COR-L47 (cell line): ENCODE data around the gene IL21R.

Experiments used
- DNase-seq: peaks from one replicate; lab custom pipeline; 2025; lab: John Stamatoyannopoulos, UW

Gene IL21R

DNA sequence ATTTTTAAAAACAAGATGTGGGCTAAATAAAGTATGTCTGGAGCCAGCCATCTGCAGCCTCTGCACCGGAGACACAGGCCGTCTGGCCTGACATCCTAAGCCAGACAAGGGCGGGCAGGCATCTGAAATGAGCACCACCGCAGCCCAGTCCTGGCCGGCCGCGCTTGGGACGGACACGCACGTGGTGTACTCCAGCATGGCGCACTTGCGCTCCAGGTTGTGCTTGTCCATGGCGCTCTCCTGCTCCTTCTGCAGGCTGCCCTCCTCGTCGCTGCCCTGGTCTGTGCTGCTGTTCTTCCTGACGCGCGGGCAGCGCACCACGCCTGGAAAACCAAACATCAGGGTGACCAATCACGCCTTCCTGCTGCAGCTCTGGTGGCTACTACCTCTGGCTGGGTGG is 87.4 kb downstream of the IL21R start:
- no peak for DNase-seq

DNA sequence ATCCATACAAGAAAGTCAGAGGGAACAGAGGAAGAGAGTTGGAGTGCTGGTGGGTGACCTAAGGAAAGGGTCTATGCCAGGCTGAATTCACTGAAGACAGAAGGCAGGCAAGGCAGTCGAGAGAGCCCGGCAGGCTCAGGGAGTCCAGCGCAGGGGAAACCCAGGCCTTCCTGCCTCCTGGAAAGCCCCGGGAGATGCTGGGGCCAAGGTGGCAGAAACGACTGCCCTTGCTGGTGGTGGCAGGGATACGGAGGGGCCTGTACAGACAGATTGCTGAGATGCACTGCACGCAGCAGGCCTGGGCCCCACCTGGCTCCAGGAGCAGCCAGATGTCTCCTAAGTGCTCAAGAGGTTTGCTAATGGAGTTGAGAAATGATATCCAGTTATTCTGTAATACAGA is 87.9 kb downstream of the IL21R start:
- no peak for DNase-seq

GRCh38 chr16:27491894-27492587 is 90.1 kb downstream of the IL21R start:
- DNase-seq = no peak

GRCh38 chr16:27492588-27492979 is 90.6 kb downstream of the IL21R start:
- no peak for DNase-seq

DNA sequence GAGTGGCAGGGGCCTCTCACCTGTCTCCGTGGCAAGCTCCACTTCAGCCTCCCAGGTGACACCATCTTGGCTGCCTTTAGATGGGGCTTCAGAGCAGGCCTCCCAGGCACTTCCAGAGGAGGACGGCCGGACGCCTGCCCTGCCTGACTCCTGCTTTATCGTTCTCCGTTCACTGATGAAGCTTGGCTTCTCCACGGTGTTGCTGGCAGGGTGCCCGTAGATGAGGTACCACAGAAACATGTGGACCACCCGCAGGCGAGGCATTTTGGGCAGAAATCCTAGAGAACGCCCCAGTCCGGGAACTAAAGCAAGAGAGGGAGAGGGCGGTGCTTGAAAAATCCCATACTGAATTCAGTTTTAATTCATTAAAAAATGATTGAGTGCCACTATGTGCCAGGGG is 93.2 kb downstream of the IL21R start:
- DNase-seq = no peak

DNA sequence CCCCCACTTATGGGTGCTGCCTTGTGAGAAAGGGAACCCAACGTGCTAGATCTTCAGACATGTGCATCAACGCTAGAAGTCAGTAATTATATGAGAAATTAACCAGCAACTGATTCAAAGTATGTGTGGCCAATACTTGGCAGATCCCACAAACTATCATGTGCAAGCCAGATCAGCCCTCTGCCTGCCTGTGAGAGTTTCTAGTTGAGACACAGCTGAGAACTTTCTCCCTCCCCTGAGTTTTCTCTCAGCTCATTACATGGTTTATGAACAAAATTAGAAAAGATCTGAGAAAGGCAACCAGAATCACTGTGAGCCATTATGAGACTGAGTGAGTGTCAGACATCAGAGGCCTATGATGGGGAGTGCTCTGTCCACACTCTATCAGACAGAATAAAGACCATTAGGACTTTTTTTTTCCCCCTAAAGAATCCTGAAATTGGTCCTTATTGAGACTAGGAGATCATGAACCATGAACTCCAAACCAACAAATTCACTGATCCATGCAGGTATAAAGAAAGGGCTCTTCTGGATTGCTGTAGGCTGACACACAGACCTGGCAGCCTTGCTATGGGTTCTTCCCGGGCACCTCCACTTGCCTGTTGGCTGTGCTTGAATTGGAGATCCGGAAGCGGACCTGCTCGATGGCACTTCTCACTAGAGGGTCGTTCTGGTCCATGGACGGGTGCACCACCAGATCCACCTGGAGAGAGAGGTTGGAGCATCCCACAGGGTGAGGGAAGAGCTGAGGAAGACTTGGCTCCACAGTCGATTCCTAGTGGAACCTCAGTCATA is 96.3 kb downstream of the IL21R start:
- no peak for DNase-seq

GRCh38 chr16:27498916-27499658 is 97.1 kb downstream of the IL21R start:
- no peak for DNase-seq

DNA sequence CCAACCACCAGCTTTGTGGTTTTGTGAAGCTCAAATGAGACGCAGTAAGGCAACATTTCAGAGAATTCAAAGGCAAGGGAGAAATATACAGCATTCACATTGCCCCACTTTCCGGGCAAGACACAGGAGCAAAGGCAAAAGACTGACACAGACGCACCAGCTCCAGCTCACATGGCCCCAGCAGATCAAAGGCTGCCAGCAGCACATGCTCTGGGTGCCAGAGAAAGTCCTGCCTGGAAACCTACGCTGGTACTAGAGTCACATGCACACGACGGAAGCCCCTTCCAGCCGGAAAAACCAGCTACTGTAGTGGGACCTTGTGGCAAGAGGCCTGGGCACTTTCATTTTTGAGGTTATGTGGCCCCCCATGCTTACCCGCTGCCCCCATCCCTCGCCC is 97.7 kb downstream of the IL21R start:
- no peak for DNase-seq

DNA sequence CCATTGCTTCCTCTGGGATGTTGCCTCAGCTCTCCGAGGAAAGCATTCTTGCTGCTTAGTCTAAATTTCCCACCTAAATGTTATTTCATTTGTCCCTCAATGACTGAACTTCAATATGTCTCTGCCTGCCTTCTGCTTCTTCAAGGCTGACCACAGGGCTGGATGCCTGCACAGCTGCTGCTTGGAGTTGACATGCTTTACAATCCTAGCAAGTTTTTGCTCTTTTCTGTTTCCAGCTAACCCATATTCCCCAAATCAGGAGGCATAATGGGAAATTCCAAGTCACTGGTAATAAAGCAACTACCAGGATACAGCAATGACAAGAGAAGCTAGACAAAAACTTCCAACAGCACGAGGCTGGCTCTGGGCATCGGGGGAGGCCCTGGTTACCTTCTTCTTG is 98.8 kb downstream of the IL21R start:
- no peak for DNase-seq
